Ascending aorta (tissue), 2 donors: ENCODE data around the gene ALX4. TPM values are rescaled to one million over a fixed set of nuclear protein-coding genes. Genes with fewer than 3 reads are reported as not detected.

ENCODE experiments used
- DNase-seq, 2 donors: peaks; one replicate each; pipeline ENCODE4 v3.0.0-alpha.2; 2019; ENCODE audit warnings: low spot score in 2 of 2
- H3K27ac ChIP-seq, 2 donors: fragments of 200-600 bp; sonication (generic); one replicate each; pipeline ENCODE4 v1.5.1; 2016 to 2017; ENCODE audit warnings: mild to moderate bottlenecking in 1 of 2
- H3K27me3 ChIP-seq: fragments of 200-600 bp; sonication (generic); one replicate; pipeline ENCODE4 v1.5.1; 2017
- H3K36me3 ChIP-seq, 2 donors: fragments of 200-600 bp; sonication (generic); one replicate each; pipeline ENCODE4 v1.5.1; 2016
- H3K4me1 ChIP-seq, 2 donors: fragments of 200-600 bp; sonication (generic); one replicate each; pipeline ENCODE4 v1.5.1; 2016 to 2017; ENCODE audit warnings: mild to moderate bottlenecking in 1 of 2
- H3K4me3 ChIP-seq, 2 donors: fragments of 200-600 bp; sonication (generic); one replicate each; pipeline ENCODE4 v1.5.1; 2016 to 2017; ENCODE audit warnings: mild to moderate bottlenecking in 1 of 2
- H3K9me3 ChIP-seq, 2 donors: fragments of 200-600 bp; sonication (generic); one replicate each; pipeline ENCODE4 v1.5.1; 2016
- CTCF ChIP-seq, 3 experiments: fragments of 200-600 bp in 2 of 3; fragments of 450-650 bp in 1 of 3; sonication (generic) in 2 of 3; IDR thresholded peaks; one replicate each; pipeline ENCODE4 v1.5.1; 2016 to 2019; ENCODE audit warnings: antibody characterized with exemption in 3 of 3, mild to moderate bottlenecking in 1 of 3, moderate library complexity in 1 of 3
- intact Hi-C: fragments of 100-400 bp; cut with DNase I; formaldehyde crosslinking; loops from one replicate; pipeline ENCODE4 v1.15.1; 2023
- total RNA-seq: library from RNA; depleted of rRNA; stranded (reverse); fragments of >200 nt; gene quantifications from one replicate; pipeline ENCODE4 v1.1.0, GENCODE V29; 2016

ALX4 gene
- total RNA-seq, 1 donor from 2014 or later, result not detected

- H3K9me3 ChIP-seq, result no peaks in the 10 kb centered on the region
- peak overlapping the region; percentile 34 to 52 for H3K4me3 ChIP-seq
- no peak overlapping the region for H3K27ac ChIP-seq
- no peak for DNase-seq
- H3K36me3 ChIP-seq, result no peaks in the 10 kb centered on the region
- peaks cover 7 to 11% of the 10 kb centered on the region in 2 donors for H3K4me1 ChIP-seq
- intact Hi-C loops, result no loop called here
- H3K27me3 ChIP-seq, result peaks cover 36% of the 10 kb centered on the region
- no peak for TF ChIP-seq CTCF (IDR thresholded peaks at IDR 0.05)
Measured at GRCh38 chr11:44315947-44316658, 6.2 kb upstream of the ALX4 start.

GRCh38 chr11:44314733-44315132 lies 4.8 kb upstream of the ALX4 start:
- Histone ChIP-seq H3K4me1 (peaks cover 9 to 21% of the 10 kb centered on the region in 2 donors), H3K36me3 (no peaks in the 10 kb centered on the region), H3K4me3 (no peak overlapping the region), H3K9me3 (no peaks in the 10 kb centered on the region), H3K27ac (no peak overlapping the region), H3K27me3 (peaks cover 36% of the 10 kb centered on the region)
- TF ChIP-seq CTCF (IDR thresholded peaks at IDR 0.05), result no peak
- DNase-seq, result no peak
- intact Hi-C loops, result no loop called here

GRCh38 chr11:44313761-44314489 lies 4.0 kb upstream of the ALX4 start:
- no peak for DNase-seq
- Histone ChIP-seq H3K4me3 (no peak overlapping the region), H3K27me3 (peaks cover 42% of the 10 kb centered on the region), H3K27ac (no peak overlapping the region), H3K9me3 (no peaks in the 10 kb centered on the region), H3K36me3 (no peaks in the 10 kb centered on the region), H3K4me1 (peaks cover 14 to 26% of the 10 kb centered on the region in 2 donors)
- intact Hi-C loops, result no loop called here
- TF ChIP-seq CTCF (IDR thresholded peaks at IDR 0.05), result no peak

GRCh38 chr11:44312876-44313275 lies 2.9 kb upstream of the ALX4 start:
- intact Hi-C loops, result no loop called here
- no peak for DNase-seq
- Histone ChIP-seq H3K4me3 (no peak overlapping the region), H3K27me3 (peaks cover 45% of the 10 kb centered on the region), H3K9me3 (no peaks in the 10 kb centered on the region), H3K4me1 (peaks cover 14 to 26% of the 10 kb centered on the region in 2 donors), H3K27ac (no peak overlapping the region), H3K36me3 (no peaks in the 10 kb centered on the region)
- TF ChIP-seq CTCF (IDR thresholded peaks at IDR 0.05), result no peak

GRCh38 chr11:44311339-44312261 lies 1.7 kb upstream of the ALX4 start:
- no peak for TF ChIP-seq CTCF (IDR thresholded peaks at IDR 0.05)
- no peaks in the 10 kb centered on the region for H3K9me3 ChIP-seq
- H3K4me3 ChIP-seq, result no peak overlapping the region
- peaks cover 11 to 23% of the 10 kb centered on the region in 2 donors for H3K4me1 ChIP-seq
- intact Hi-C loops, result no loop called here
- no peak overlapping the region for H3K27ac ChIP-seq
- no peaks in the 10 kb centered on the region for H3K36me3 ChIP-seq
- no peak for DNase-seq
- peaks cover 37% of the 10 kb centered on the region for H3K27me3 ChIP-seq
